ENCODE results near the gene SLIT3.

The SLIT3 gene

DNA sequence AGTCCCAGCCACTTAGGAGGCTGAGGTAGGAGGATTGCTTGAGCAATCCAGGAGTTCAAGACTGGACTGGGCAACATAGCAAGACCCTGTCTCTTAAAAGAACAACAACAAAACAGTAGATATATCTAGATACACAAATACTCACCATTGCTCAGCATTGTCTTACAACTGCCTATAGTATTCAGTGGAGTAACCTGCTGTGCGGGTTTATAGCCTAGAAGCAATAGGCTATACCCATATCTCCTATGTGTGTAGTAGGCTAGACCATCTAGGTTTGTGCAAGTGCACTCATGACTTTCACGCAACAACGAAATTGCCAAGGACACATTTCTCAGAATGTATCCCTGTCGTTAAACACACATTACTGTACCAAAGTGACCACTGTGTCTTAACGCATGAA is 44.7 kb downstream of the SLIT3 start:
- FAIRE-seq: no peak
- no peak for DNase-seq (ENCODE audit: insufficient read length, low spot score)

DNA sequence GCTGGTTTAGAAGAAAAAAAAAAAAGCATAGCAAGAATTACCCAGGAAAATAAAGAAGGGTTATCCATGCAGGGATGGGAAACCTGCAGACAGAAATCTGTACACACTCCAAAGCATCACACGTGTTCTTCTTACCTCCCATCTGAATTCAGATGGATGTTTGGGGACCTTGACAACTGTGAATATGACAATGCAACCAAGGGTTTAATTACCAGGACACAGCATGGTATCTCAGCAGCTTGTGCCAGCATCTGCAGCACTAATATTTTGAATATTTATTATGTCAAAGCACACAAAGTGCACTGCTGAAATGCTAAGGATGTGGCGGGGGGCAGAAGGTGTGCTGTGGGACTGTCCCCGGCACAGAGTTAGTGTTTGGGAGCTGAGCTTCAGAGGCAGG is 47.9 kb downstream of the SLIT3 start:
- DNase-seq (ENCODE audit: insufficient read length, low spot score): no peak
- no peak for TF ChIP-seq POLR2A (IDR thresholded peaks at IDR 0.05; ENCODE audit: low read depth, low read length)
- no peak for TF ChIP-seq TAF1 (IDR thresholded peaks at IDR 0.05; ENCODE audit: low read depth, low read length)
- no peak for TF ChIP-seq POLR2AphosphoS5 (IDR thresholded peaks at IDR 0.05; ENCODE audit: low read depth, low read length)
- no peak for TF ChIP-seq POU2F2 (IDR thresholded peaks at IDR 0.05; ENCODE audit: low read depth, low read length)
- TF ChIP-seq SPI1 (IDR thresholded peaks at IDR 0.05; ENCODE audit: low read depth, low read length): no peak
- TF ChIP-seq PAX5 (IDR thresholded peaks at IDR 0.05; ENCODE audit: insufficient read depth, low read length, severe bottlenecking): no peak
- no peak for FAIRE-seq

More for the DNA sequence above, 44.7 kb downstream of the SLIT3 start:
- no peak for TF ChIP-seq PAX5 (IDR thresholded peaks at IDR 0.05; ENCODE audit: insufficient read depth, low read length, severe bottlenecking)

DNA sequence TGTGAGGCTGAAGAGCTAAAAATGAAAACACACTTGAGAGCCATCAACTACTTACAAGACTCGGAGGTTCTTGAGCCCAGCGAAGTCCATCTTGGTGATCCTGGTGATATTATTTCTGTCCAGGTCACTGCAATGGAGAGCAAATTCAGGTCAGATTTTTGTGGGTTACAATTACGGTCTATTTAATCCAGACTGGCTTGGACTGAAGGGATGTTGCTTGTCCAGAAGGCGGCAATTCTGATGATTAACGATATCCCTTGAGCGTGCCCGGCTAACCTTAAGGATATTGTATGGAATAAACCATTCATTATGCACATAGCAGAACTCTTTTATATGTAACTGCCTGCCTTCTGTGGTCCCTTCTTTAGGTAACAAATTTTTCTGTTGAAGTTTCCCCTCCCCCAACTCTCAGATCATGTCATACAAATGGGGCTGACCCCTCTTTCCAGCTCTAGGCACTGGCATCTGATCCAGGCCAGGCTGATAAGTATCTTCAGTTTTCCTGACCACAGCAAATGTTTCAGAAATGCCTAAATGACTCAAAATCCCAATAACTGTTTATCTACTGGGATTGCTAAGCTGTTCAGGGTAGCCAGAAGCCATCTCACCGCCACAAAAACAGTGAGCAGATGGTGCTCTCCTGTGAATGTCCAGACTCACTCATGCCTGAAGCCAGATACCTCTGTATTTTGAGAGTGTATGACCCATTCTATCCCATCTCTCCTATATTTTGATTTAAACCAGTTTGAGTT is 49.4 kb downstream of the SLIT3 start:
- no peak for DNase-seq (ENCODE audit: insufficient read length, low spot score)
- TF ChIP-seq POU2F2 (IDR thresholded peaks at IDR 0.05; ENCODE audit: low read depth, low read length) (no peak), POLR2AphosphoS5 (IDR thresholded peaks at IDR 0.05; ENCODE audit: low read depth, low read length) (no peak), POLR2A (IDR thresholded peaks at IDR 0.05; ENCODE audit: low read depth, low read length) (no peak), SPI1 (IDR thresholded peaks at IDR 0.05; ENCODE audit: low read depth, low read length) (no peak), TAF1 (IDR thresholded peaks at IDR 0.05; ENCODE audit: low read depth, low read length) (no peak), PAX5 (IDR thresholded peaks at IDR 0.05; ENCODE audit: insufficient read depth, low read length, severe bottlenecking) (no peak)
- FAIRE-seq: no peak

- TF ChIP-seq PAX5 (IDR thresholded peaks at IDR 0.05; ENCODE audit: insufficient read depth, low read length, severe bottlenecking): no peak
- TF ChIP-seq POU2F2 (IDR thresholded peaks at IDR 0.05; ENCODE audit: low read depth, low read length): no peak
- TF ChIP-seq SPI1 (IDR thresholded peaks at IDR 0.05; ENCODE audit: low read depth, low read length): no peak
- no peak for TF ChIP-seq POLR2AphosphoS5 (IDR thresholded peaks at IDR 0.05; ENCODE audit: low read depth, low read length)
- no peak for FAIRE-seq
- DNase-seq (ENCODE audit: insufficient read length, low spot score): no peak
These were observed 50.1 kb downstream of the SLIT3 start for GRCh38 chr5:169250887-169251286.

GRCh38 chr5:169248996-169249395 is 51.9 kb downstream of the SLIT3 start:
- DNase-seq (ENCODE audit: insufficient read length, low spot score) (no peak), FAIRE-seq (no peak)
- TF ChIP-seq TAF1 (IDR thresholded peaks at IDR 0.05; ENCODE audit: low read depth, low read length) (no peak), POU2F2 (IDR thresholded peaks at IDR 0.05; ENCODE audit: low read depth, low read length) (no peak), POLR2A (IDR thresholded peaks at IDR 0.05; ENCODE audit: low read depth, low read length) (no peak), PAX5 (IDR thresholded peaks at IDR 0.05; ENCODE audit: insufficient read depth, low read length, severe bottlenecking) (no peak), SPI1 (IDR thresholded peaks at IDR 0.05; ENCODE audit: low read depth, low read length) (no peak), POLR2AphosphoS5 (IDR thresholded peaks at IDR 0.05; ENCODE audit: low read depth, low read length) (no peak)

GRCh38 chr5:169248550-169248949 is 52.4 kb downstream of the SLIT3 start:
- no peak for DNase-seq (ENCODE audit: insufficient read length, low spot score)
- FAIRE-seq: no peak
- TF ChIP-seq SPI1 (IDR thresholded peaks at IDR 0.05; ENCODE audit: low read depth, low read length) (no peak), TAF1 (IDR thresholded peaks at IDR 0.05; ENCODE audit: low read depth, low read length) (no peak), POLR2A (IDR thresholded peaks at IDR 0.05; ENCODE audit: low read depth, low read length) (no peak), PAX5 (IDR thresholded peaks at IDR 0.05; ENCODE audit: insufficient read depth, low read length, severe bottlenecking) (no peak), POLR2AphosphoS5 (IDR thresholded peaks at IDR 0.05; ENCODE audit: low read depth, low read length) (no peak), POU2F2 (IDR thresholded peaks at IDR 0.05; ENCODE audit: low read depth, low read length) (no peak)

DNA sequence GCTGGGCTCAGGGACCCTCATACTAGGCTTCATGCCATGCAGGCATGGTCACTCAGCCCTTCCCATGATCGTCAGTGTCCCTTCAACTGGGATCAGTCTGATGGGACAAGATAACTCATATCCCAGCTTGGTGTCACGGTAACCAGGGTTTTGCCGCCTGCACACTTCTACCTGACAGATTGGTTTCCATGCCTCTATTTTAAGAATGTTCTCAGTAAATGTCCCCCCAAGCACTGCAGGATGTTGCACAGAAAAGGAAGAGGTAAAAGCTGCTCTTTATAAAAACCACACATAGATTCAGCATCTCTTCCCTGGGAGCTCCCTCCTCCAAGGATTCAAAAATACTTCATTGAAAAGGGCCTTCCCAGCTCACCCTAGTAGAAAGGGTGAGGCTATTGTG is 56.1 kb downstream of the SLIT3 start:
- FAIRE-seq (no peak), DNase-seq (ENCODE audit: insufficient read length, low spot score) (no peak)
- no peak for TF ChIP-seq POLR2A (IDR thresholded peaks at IDR 0.05; ENCODE audit: low read depth, low read length)
- no peak for TF ChIP-seq PAX5 (IDR thresholded peaks at IDR 0.05; ENCODE audit: insufficient read depth, low read length, severe bottlenecking)
- no peak for TF ChIP-seq POU2F2 (IDR thresholded peaks at IDR 0.05; ENCODE audit: low read depth, low read length)
- no peak for TF ChIP-seq SPI1 (IDR thresholded peaks at IDR 0.05; ENCODE audit: low read depth, low read length)
- TF ChIP-seq POLR2AphosphoS5 (IDR thresholded peaks at IDR 0.05; ENCODE audit: low read depth, low read length): no peak
- TF ChIP-seq TAF1 (IDR thresholded peaks at IDR 0.05; ENCODE audit: low read depth, low read length): no peak

GRCh38 chr5:169243651-169244422 is 57.1 kb downstream of the SLIT3 start:
- TF ChIP-seq POLR2AphosphoS5 (IDR thresholded peaks at IDR 0.05; ENCODE audit: low read depth, low read length) (no peak), TAF1 (IDR thresholded peaks at IDR 0.05; ENCODE audit: low read depth, low read length) (no peak), SPI1 (IDR thresholded peaks at IDR 0.05; ENCODE audit: low read depth, low read length) (no peak), POLR2A (IDR thresholded peaks at IDR 0.05; ENCODE audit: low read depth, low read length) (no peak), POU2F2 (IDR thresholded peaks at IDR 0.05; ENCODE audit: low read depth, low read length) (no peak), PAX5 (IDR thresholded peaks at IDR 0.05; ENCODE audit: insufficient read depth, low read length, severe bottlenecking) (no peak)
- FAIRE-seq (no peak), DNase-seq (ENCODE audit: insufficient read length, low spot score) (no peak)

DNA sequence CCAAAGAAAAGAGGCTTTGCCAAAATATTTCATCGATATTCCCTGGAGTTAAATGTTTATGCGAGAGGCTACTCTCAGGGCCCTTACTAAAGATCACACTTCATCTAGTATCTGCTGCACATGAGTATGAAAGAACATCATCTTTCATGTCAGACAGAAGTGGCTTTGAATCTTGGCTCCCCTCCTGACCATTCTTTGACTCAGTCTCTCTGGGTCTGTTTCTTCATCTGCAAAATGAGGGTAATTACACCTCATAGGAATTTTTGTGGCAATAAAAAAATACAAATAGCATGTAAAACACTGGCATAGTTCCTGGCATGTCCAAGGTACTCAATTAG is 58.1 kb downstream of the SLIT3 start:
- TF ChIP-seq POLR2AphosphoS5 (IDR thresholded peaks at IDR 0.05; ENCODE audit: low read depth, low read length) (no peak), POU2F2 (IDR thresholded peaks at IDR 0.05; ENCODE audit: low read depth, low read length) (no peak), PAX5 (IDR thresholded peaks at IDR 0.05; ENCODE audit: insufficient read depth, low read length, severe bottlenecking) (no peak), POLR2A (IDR thresholded peaks at IDR 0.05; ENCODE audit: low read depth, low read length) (no peak), SPI1 (IDR thresholded peaks at IDR 0.05; ENCODE audit: low read depth, low read length) (no peak), TAF1 (IDR thresholded peaks at IDR 0.05; ENCODE audit: low read depth, low read length) (no peak)
- no peak for DNase-seq (ENCODE audit: insufficient read length, low spot score)
- FAIRE-seq: no peak

Measured in GM12891 (cell line).